GM10266 (cell line): ENCODE data around the gene EPHA6.

Experiments
- DNase-seq: peaks from one replicate; pipeline ENCODE4 v3.0.0; 2012; ENCODE audit errors: extremely low spot score
- TF ChIP-seq, protein P1 (sequence below): IDR thresholded peaks from 2 replicates; pipeline ENCODE4 v1.5.1; 2012; ENCODE audit warnings: mild to moderate bottlenecking, low read depth; ENCODE audit not compliant: control insufficient read depth, insufficient read depth; ENCODE audit errors: missing control alignments

Gene EPHA6

DNA sequence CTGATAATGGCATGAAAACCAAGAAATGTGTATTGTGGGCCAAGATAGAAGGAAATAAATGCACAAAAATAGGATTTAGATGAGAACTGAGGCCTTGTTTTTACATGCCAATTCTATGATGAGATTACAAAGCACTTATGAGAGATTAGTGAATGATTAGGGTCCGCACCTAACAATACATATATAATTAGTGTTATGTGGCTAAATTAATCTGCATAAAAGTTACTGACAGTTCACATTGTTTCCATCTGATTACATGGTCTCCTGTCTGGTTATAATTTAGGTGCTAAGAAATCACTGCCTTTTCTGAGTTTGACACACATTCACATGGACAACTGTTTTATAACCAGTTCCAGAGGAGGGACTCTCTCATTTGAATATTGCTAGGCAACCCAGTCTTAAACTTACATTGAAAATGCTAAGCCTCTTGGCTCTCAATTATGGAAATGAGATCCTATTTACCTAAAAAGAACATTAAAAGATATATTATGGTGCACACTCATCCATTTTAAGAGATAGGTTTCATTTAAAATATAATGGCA lies 833.1 kb downstream of the EPHA6 start:
- TF ChIP-seq, protein P1, sequence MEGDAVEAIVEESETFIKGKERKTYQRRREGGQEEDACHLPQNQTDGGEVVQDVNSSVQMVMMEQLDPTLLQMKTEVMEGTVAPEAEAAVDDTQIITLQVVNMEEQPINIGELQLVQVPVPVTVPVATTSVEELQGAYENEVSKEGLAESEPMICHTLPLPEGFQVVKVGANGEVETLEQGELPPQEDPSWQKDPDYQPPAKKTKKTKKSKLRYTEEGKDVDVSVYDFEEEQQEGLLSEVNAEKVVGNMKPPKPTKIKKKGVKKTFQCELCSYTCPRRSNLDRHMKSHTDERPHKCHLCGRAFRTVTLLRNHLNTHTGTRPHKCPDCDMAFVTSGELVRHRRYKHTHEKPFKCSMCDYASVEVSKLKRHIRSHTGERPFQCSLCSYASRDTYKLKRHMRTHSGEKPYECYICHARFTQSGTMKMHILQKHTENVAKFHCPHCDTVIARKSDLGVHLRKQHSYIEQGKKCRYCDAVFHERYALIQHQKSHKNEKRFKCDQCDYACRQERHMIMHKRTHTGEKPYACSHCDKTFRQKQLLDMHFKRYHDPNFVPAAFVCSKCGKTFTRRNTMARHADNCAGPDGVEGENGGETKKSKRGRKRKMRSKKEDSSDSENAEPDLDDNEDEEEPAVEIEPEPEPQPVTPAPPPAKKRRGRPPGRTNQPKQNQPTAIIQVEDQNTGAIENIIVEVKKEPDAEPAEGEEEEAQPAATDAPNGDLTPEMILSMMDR = no peak
- DNase-seq = no peak

DNA sequence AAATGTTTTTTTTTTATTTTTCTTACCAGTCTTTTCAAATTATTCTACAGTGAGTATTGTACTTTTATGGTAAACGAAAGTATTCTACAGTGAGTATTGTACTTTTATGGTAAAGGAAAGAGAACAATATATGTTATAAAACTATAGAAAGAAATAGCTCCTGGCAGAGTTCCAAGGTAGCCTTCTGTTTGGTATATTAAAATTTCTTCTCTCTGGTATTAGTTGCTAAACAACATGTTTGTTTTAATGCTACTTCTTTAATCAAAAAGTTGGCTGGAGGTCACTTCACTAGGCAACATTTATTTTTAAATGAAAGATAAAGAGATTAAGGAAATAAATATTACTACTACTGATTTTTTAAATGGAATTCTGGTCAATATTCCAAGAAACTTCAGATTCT lies 841.6 kb downstream of the EPHA6 start:
- DNase-seq = no peak
- TF ChIP-seq, protein P1 = no peak

DNA sequence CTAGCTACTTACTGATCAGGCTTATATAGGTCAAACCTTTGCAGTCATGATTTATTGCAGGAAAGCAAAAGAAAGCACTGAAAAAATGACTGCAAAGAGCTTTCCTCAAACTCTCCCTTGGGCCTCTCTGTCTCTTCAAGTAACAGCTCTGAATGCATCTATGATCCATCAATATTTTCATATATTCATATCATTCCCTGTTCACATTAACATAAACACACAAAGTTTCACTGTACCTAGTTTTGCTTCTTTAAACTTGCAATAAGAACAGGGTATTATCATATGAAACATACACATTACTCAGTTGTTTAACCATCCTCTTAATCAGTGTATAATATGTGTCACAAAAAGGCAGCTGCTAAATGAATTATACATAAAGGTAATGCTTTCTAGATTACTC lies 842.2 kb downstream of the EPHA6 start:
- no peak for DNase-seq
- TF ChIP-seq, protein P1 = no peak

DNA sequence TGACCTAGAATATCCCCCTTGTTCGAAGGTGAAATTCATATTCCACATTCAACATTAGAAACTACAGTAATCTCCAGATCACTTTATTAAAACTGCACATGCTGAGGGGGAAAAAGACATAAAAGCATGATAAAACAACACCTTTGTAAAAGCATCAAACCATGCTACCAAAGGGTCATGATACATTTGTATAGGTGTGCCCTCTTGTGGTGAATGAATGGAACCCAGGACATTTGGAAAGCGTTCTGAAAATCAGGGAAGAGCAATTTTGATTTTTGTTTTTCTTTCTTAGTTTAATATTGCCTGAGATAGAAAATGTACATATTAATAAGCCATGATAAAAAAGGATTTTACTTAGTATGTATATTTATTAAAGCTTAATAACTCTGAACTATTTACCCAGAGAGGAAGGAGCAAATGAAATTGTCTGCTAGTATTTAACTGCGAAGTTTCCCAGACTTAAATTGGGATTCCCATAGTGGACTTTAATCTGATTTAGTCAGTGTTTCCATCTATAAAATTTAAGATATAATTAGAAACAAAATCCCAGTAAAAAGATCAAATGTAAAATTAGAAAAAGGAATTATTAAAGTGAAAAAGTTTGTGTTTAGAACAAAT lies 844.4 kb downstream of the EPHA6 start:
- peak; percentile 5 for DNase-seq
- TF ChIP-seq, protein P1 = peak; percentile 49

DNA sequence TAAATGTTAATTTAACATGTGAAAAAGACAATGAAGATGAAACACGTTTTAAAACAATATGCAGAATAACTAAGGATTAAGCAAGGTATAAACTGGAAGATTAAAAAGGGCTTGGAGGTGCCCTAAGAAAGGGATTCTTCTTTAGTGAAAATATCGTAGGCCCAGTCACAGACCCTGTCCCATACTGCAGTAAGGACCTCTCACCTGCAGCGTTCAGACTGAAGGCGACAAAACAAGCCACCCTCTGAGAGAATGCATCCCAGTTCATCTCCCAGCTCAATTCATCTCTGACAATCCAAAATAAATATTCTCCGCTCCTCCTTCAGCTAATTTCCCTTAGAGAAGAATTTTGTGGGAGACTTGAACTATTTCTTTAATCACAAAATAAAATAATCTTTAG lies 847.9 kb downstream of the EPHA6 start:
- TF ChIP-seq, protein P1 = no peak
- no peak for DNase-seq

DNA sequence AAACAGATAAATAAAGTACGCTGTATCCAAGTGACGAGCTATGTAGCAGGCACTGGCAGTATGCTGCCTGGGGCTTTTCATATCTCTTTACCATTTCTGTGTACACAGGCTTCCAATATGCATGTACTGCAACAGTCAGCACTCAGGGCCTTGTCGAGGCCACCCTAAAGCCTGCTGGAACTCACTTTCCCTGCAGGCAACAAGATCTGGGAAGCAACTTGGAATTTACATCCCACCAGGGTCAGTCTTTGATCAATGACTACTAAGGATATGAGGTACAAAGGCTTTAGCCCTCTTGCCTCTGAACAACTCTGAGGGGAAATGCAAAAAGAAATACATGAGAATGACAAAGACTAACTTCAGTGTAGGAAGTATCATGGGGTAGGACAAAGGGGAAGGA lies 848.4 kb downstream of the EPHA6 start:
- no peak for DNase-seq
- TF ChIP-seq, protein P1 = no peak

DNA sequence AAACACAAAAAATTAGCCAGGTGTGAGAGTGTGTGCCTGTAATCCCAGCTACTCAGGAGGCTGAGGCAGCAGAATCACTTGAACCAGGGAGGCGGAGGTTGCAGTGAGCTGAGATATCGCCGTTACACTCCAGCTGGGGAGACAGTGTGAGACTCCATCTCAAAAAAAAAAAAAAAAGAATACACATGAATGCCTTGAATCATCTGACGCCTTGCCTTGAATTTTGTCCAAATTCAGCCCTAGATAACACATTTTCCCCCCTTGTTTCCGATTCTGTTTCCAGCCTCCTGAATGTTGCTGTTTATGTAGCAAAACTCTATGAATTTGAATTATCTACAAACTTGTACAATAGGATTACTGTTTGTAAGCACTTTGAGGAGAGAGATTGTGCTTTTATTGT lies 851.5 kb downstream of the EPHA6 start:
- TF ChIP-seq, protein P1 = no peak
- DNase-seq = no peak
